ENCODE measurements around the gene WDR76.

Gene WDR76

DNA sequence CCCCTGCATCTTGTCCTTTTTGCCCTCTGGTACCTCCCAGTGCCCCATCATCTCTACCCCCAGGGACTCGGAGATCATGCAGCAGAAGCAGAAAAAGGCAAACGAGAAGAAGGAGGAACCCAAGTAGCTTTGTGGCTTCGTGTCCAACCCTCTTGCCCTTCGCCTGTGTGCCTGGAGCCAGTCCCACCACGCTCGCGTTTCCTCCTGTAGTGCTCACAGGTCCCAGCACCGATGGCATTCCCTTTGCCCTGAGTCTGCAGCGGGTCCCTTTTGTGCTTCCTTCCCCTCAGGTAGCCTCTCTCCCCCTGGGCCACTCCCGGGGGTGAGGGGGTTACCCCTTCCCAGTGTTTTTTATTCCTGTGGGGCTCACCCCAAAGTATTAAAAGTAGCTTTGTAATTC lies 33.2 kb upstream of the WDR76 start:
- Histone ChIP-seq H3K4me3 (ENCODE audit: insufficient read length, low read depth) (peak overlapping the region; percentile 92), H3K36me3 (ENCODE audit: insufficient read depth, insufficient read length, low read length) (peaks cover 48% of the 10 kb centered on the region), H3K4me1 (ENCODE audit: insufficient read depth, insufficient read length) (peaks cover 9% of the 10 kb centered on the region), H3K27me3 (ENCODE audit: insufficient read depth, insufficient read length) (no peaks in the 10 kb centered on the region), H3K9me3 (ENCODE audit: insufficient read depth, low read length) (no peaks in the 10 kb centered on the region), H3K9ac (ENCODE audit: insufficient read length, low read depth) (peak overlapping the region; percentile 97)
- no peak for DNase-seq (ENCODE audit: low read depth, low spot score)
- no peak for TF ChIP-seq YY1 (IDR thresholded peaks at IDR 0.05; ENCODE audit: insufficient read depth, insufficient read length)

DNA sequence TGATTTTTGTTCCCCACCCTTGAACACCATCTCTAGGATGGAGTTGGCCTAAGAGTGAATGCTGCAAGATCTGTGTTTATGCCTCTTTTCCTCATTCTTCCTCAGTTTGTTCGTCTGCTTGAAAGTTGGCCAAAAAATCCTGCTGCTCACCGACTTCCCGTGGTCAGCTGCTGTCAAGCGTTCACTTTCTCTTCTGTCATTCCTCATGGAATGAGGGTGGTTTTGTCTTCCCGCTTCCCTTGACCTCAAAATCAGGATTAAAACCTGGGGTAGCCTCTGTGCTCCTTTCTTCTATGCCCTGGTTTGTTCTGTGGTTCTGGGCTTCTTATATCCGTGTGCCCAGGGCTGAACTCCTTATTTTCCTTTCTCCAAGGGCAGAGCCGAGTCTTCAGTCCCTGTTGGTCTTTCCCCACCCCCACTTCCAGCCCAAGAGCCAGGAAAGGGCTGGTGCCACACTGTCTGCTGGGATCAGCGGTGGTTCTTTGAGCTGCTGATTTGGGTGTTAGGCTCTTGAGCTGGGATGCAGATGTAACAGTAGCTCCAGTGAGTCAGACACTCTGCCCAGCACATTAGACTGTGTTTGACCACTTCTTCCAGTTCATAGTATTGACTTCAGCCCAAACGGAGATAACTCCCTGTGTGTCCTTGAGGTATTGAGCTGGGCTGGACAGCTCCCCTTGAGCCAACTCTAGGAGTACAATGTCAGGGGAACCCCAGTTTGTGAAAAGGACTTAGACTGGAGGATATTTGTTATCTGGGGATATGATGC lies 32.3 kb upstream of the WDR76 start:
- Histone ChIP-seq H3K9me3 (ENCODE audit: insufficient read depth, low read length) (no peaks in the 10 kb centered on the region), H3K4me3 (ENCODE audit: insufficient read length, low read depth) (peak overlapping the region; percentile 8), H3K36me3 (ENCODE audit: insufficient read depth, insufficient read length, low read length) (peaks cover 56% of the 10 kb centered on the region), H3K27me3 (ENCODE audit: insufficient read depth, insufficient read length) (no peaks in the 10 kb centered on the region), H3K9ac (ENCODE audit: insufficient read length, low read depth) (no peak overlapping the region), H3K4me1 (ENCODE audit: insufficient read depth, insufficient read length) (peaks cover 9% of the 10 kb centered on the region)
- DNase-seq (ENCODE audit: low read depth, low spot score) = no peak
- TF ChIP-seq ZNF274 (IDR thresholded peaks at IDR 0.05; ENCODE audit: low read depth, low read length) = no peak
- TF ChIP-seq YY1 (IDR thresholded peaks at IDR 0.05; ENCODE audit: insufficient read depth, insufficient read length) = no peak
- no peak for TF ChIP-seq SUZ12 (IDR thresholded peaks at IDR 0.05; ENCODE audit: extremely low read depth, insufficient read depth, insufficient read length)

DNA sequence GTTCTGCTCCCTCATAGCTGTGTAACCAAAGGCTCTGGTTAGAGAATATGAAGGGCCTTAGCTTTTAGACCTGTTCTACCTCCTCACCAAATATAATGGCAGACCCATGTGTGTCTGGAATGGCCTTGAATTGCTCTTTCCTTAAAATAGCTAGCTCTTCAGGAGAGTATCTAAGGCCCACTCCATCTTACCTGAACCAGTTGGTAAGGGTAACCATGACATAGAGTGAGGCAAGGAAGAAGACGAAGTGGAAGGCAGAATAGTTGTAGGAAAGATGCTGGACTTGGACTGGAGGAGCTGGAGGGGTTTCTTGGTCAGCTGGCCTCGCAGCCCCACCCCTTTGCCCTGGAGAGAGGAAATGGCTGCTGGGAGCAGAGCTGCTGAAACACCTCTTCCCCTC lies 31.6 kb upstream of the WDR76 start:
- peaks cover 9% of the 10 kb centered on the region for H3K4me1 ChIP-seq (ENCODE audit: insufficient read depth, insufficient read length)
- no peak overlapping the region for H3K9ac ChIP-seq (ENCODE audit: insufficient read length, low read depth)
- H3K27me3 ChIP-seq (ENCODE audit: insufficient read depth, insufficient read length) = no peaks in the 10 kb centered on the region
- H3K9me3 ChIP-seq (ENCODE audit: insufficient read depth, low read length) = no peaks in the 10 kb centered on the region
- DNase-seq (ENCODE audit: low read depth, low spot score) = no peak
- no peak overlapping the region for H3K4me3 ChIP-seq (ENCODE audit: insufficient read length, low read depth)
- TF ChIP-seq ZNF274 (IDR thresholded peaks at IDR 0.05; ENCODE audit: low read depth, low read length) = no peak
- peaks cover 63% of the 10 kb centered on the region for H3K36me3 ChIP-seq (ENCODE audit: insufficient read depth, insufficient read length, low read length)

DNA sequence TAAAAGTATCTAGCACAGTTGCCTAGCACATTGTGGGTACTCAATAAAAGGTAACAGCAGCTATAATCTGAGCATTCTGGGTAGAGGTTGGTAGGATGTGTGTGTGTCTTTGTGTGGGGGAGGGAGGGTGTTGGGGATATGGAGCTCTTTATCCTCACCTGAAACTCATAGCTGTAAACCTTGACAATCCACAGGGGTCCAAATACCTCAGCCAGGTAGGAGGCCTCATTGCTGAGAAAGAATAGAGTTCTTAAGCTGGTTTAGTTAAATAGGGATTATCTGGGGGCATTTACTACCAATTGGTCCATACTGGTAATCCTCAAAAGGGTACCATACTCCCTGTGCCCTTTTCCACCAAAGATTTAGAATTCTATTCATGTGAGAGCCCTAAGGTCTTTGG lies 30.8 kb upstream of the WDR76 start:
- DNase-seq (ENCODE audit: low read depth, low spot score) = no peak
- H3K4me3 ChIP-seq (ENCODE audit: insufficient read length, low read depth) = no peak overlapping the region
- H3K9ac ChIP-seq (ENCODE audit: insufficient read length, low read depth) = no peak overlapping the region
- no peak for TF ChIP-seq SUZ12 (IDR thresholded peaks at IDR 0.05; ENCODE audit: extremely low read depth, insufficient read depth, insufficient read length)
- TF ChIP-seq YY1 (IDR thresholded peaks at IDR 0.05; ENCODE audit: insufficient read depth, insufficient read length) = no peak
- TF ChIP-seq ZNF274 (IDR thresholded peaks at IDR 0.05; ENCODE audit: low read depth, low read length) = no peak
- H3K4me1 ChIP-seq (ENCODE audit: insufficient read depth, insufficient read length) = peaks cover 9% of the 10 kb centered on the region
- H3K9me3 ChIP-seq (ENCODE audit: insufficient read depth, low read length) = no peaks in the 10 kb centered on the region
- peaks cover 65% of the 10 kb centered on the region for H3K36me3 ChIP-seq (ENCODE audit: insufficient read depth, insufficient read length, low read length)
- H3K27me3 ChIP-seq (ENCODE audit: insufficient read depth, insufficient read length) = no peaks in the 10 kb centered on the region

DNA sequence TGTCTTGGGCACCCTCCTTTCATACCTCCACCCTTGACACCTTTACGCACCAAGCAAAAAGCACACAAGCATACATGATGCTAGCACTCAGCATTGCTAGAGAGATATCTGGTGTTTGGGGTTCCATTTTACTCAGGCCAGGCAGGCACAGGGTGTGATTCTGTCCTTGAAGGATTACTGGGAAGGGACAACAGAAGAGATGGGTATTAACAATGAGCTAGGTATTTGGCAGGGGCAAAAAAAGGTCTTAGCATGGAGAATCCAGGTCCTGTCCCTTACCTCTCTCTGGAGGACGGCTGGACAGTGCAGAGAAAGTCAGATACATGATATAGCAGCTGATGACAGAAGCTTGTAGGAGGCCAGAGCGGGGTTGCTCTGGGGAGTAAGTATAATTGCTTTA lies 30.2 kb upstream of the WDR76 start:
- Histone ChIP-seq H3K9me3 (ENCODE audit: insufficient read depth, low read length) (no peaks in the 10 kb centered on the region), H3K27me3 (ENCODE audit: insufficient read depth, insufficient read length) (no peaks in the 10 kb centered on the region), H3K36me3 (ENCODE audit: insufficient read depth, insufficient read length, low read length) (peaks cover 70% of the 10 kb centered on the region), H3K4me3 (ENCODE audit: insufficient read length, low read depth) (no peak overlapping the region), H3K9ac (ENCODE audit: insufficient read length, low read depth) (no peak overlapping the region), H3K4me1 (ENCODE audit: insufficient read depth, insufficient read length) (peaks cover 9% of the 10 kb centered on the region)
- DNase-seq (ENCODE audit: low read depth, low spot score) = no peak
- TF ChIP-seq ZNF274 (IDR thresholded peaks at IDR 0.05; ENCODE audit: low read depth, low read length) = no peak
- no peak for TF ChIP-seq SUZ12 (IDR thresholded peaks at IDR 0.05; ENCODE audit: extremely low read depth, insufficient read depth, insufficient read length)
- TF ChIP-seq YY1 (IDR thresholded peaks at IDR 0.05; ENCODE audit: insufficient read depth, insufficient read length) = no peak

DNA sequence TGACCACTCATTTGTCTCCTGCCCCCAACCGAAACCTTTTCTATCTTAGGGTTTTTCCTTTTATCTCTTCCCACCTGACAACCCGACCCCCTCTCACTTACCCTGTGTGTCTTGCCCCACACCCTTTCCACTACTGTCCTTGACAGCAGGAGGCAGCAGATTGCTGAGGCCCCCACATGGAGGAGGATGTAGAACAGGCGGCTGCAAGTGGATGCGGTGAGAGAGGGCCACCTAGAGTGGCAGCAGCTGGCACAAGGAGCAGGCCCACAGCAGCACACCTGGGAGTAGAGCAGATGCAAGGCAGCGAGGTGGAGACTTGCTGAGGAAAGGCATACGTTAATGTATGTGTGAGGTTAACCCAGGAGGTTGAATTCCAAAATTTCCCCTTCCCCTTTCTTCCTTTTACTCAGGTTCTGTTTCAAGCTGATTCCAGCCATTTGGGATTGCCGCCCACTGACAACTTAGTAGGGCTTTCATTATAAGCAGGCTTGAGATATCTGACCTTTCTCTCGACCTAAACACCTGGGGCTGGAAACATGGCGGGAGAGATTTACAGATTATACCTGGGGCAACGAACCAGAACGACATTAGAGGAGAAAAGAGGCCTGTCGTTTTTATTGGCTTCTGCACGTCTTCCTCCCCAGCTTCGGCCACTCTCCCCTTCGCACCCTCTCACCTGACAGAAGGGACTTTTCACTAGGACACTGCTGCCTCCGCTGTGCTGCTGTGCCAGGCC lies 27.4 kb upstream of the WDR76 start:
- peaks cover 72% of the 10 kb centered on the region for H3K36me3 ChIP-seq (ENCODE audit: insufficient read depth, insufficient read length, low read length)
- H3K9me3 ChIP-seq (ENCODE audit: insufficient read depth, low read length) = no peaks in the 10 kb centered on the region
- DNase-seq (ENCODE audit: low read depth, low spot score) = no peak
- H3K9ac ChIP-seq (ENCODE audit: insufficient read length, low read depth) = no peak overlapping the region
- H3K4me1 ChIP-seq (ENCODE audit: insufficient read depth, insufficient read length) = peaks cover 5% of the 10 kb centered on the region
- no peak overlapping the region for H3K4me3 ChIP-seq (ENCODE audit: insufficient read length, low read depth)
- TF ChIP-seq SUZ12 (IDR thresholded peaks at IDR 0.05; ENCODE audit: extremely low read depth, insufficient read depth, insufficient read length) (no peak), YY1 (IDR thresholded peaks at IDR 0.05; ENCODE audit: insufficient read depth, insufficient read length) (no peak), ZNF274 (IDR thresholded peaks at IDR 0.05; ENCODE audit: low read depth, low read length) (no peak)
- H3K27me3 ChIP-seq (ENCODE audit: insufficient read depth, insufficient read length) = no peaks in the 10 kb centered on the region

DNA sequence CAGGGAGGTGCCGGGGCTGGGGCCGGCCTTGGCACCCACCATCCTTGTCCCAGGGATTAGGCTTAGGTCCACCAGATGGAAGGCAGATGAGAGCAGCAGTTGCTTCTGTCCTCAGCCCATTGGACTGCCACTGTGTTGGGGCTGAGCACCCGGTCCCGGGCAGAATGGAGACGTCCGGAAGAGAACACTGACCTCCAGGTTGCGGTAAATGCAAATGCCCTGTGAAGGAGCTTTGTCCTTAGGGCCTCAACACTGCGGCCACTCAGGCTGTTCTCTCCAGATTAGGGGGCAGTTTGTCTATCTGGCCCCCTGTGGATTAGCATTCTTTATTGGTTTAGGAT lies 26.9 kb upstream of the WDR76 start, which contains the start of gene SERINC4:
SERINC4 (minus strand) TSS at position 276 of the 341 bp plus-strand sequence; CDS start at position 42, 234 bp downstream.
- DNase-seq (ENCODE audit: low read depth, low spot score) = no peak
- peak within 1 kb of the TSS; percentile 91 for H3K9ac ChIP-seq (ENCODE audit: insufficient read length, low read depth)
- H3K4me3 ChIP-seq (ENCODE audit: insufficient read length, low read depth) = peak within 1 kb of the TSS; percentile 89
- H3K36me3 ChIP-seq (ENCODE audit: insufficient read depth, insufficient read length, low read length) = peaks cover 72% of the 10 kb centered on the region
- no peaks in the 10 kb centered on the region for H3K9me3 ChIP-seq (ENCODE audit: insufficient read depth, low read length)
- H3K4me1 ChIP-seq (ENCODE audit: insufficient read depth, insufficient read length) = peaks cover 3% of the 10 kb centered on the region
- TF ChIP-seq ZNF274 (IDR thresholded peaks at IDR 0.05; ENCODE audit: low read depth, low read length) = no peak
- TF ChIP-seq SUZ12 (IDR thresholded peaks at IDR 0.05; ENCODE audit: extremely low read depth, insufficient read depth, insufficient read length) = no peak
- no peak for TF ChIP-seq YY1 (IDR thresholded peaks at IDR 0.05; ENCODE audit: insufficient read depth, insufficient read length)
- H3K27me3 ChIP-seq (ENCODE audit: insufficient read depth, insufficient read length) = no peaks in the 10 kb centered on the region
